ENCODE results near the gene RHBDF2. TPM values are rescaled to one million over a fixed set of nuclear protein-coding genes. Genes with fewer than 3 reads are reported as not detected.

RHBDF2 gene
- total RNA-seq, 1 donor from 2014 or later: 12.3 TPM

DNA sequence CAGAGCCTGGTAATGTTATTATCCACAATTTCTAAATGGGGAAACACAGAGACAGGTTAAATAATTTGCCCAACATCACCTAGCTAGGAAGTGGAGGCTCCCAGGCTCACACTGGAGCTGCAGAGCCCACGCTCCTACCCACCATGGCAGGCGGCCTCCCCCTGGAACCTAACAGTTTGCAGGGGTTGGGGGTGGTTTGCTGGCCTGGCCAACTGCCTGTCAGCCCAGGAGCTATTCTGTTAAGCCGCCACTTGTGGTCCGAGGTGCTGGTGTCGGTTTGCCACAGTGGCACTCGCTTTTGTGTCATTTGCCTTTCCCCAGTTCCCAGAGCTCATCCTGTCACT is 42.2 kb upstream of the RHBDF2 start:
- Mint-ChIP-seq H3K36me3 (no peaks in the 10 kb centered on the region), H3K4me3 (peak overlapping the region; percentile 73), H3K9me3 (no peaks in the 10 kb centered on the region), H3K27ac (no peak overlapping the region), H3K27me3 (peaks cover 35% of the 10 kb centered on the region), H3K4me1 (ENCODE audit: unreplicated experiment) (peaks cover 64% of the 10 kb centered on the region)
- DNase-seq (ENCODE audit: extremely low spot score, unreplicated experiment): no peak
- no peak for TF ChIP-seq CTCF (conservative IDR thresholded peaks at IDR 0.05)

DNA sequence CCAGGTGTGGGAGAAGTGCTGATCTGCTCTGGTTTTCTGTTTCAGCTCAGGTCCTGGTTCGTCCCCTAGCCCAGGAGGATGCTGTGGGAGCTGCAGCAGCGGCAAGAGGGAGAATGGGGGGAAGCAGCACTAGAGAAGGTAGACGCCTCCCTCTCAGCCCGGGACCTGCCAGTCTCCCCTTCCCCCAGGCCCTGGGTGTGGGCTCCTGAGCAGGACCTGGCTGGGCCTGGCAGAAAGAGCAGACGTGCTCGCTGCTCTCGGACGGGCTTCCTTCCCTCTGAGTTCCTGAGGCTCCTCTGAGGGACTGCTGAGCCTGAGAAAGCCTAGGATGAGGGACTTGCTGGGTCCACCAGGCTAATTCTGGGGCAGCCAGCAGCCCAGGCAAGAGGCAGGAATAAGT is 41.8 kb upstream of the RHBDF2 start:
- no peak for TF ChIP-seq CTCF (conservative IDR thresholded peaks at IDR 0.05)
- no peaks in the 10 kb centered on the region for H3K9me3 Mint-ChIP-seq
- no peak for DNase-seq (ENCODE audit: extremely low spot score, unreplicated experiment)
- H3K36me3 Mint-ChIP-seq: no peaks in the 10 kb centered on the region
- no peak overlapping the region for H3K27ac Mint-ChIP-seq
- H3K4me3 Mint-ChIP-seq: peak overlapping the region; percentile 30
- H3K4me1 Mint-ChIP-seq (ENCODE audit: unreplicated experiment): peaks cover 64% of the 10 kb centered on the region
- peaks cover 38% of the 10 kb centered on the region for H3K27me3 Mint-ChIP-seq

DNA sequence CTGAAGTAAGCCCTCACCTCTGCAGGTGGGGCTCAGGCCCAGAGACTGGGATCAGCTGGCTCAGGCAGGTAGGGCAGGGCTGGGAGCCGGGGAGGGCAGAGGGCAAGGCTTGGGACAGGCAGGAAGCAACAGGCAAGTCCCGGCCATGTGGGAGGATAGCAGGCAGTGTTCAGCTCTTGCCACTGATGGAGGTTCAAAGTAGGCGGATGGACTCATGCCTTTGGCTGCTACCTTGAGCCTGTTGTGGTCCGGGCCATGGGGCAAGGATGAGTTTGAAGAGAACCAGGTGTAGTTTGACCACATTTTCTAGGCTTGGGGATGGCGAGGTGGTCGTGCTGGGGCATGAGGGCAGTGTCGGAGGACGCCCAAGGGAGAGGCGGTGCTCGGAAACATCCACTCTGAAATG is 41.3 kb upstream of the RHBDF2 start:
- H3K27ac Mint-ChIP-seq: no peak overlapping the region
- peak overlapping the region; percentile 16 for H3K4me3 Mint-ChIP-seq
- no peaks in the 10 kb centered on the region for H3K9me3 Mint-ChIP-seq
- peaks cover 64% of the 10 kb centered on the region for H3K4me1 Mint-ChIP-seq (ENCODE audit: unreplicated experiment)
- no peak for TF ChIP-seq CTCF (conservative IDR thresholded peaks at IDR 0.05)
- H3K27me3 Mint-ChIP-seq: peaks cover 38% of the 10 kb centered on the region
- H3K36me3 Mint-ChIP-seq: no peaks in the 10 kb centered on the region
- DNase-seq (ENCODE audit: extremely low spot score, unreplicated experiment): no peak

DNA sequence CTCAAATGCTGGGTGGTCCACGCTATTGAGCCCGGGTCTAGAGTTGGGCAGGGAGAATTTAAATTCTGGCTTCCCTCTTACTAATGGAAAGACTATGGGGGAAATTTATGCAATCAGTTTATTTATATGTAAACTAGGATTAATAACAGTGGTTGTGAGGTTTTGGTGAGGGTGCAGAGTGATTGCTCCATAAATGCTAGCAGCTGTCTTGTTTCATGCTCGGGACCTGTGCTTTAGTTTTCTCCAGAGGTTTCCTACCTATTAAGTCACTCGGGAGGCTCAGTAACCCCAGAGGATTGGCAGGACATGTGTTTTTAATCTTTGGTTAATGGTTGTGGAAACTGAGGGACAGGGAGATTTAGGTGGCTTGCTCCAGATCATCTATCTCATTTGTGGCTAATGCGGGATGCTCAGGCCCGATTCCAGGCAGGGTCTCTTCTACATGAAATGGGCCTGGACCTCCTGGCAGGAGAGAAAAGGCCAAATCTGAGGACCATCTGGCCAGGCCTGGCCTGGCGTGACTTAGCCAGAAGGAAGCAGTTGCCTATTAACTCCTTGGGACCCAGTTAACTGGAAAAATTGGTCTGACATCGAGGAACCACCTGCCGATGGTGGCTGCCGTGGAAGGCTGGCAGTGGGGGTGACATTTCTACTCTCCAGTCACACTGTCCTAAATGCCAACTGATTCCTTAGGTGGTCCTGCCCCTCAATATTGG is 40.7 kb upstream of the RHBDF2 start:
- Mint-ChIP-seq H3K4me1 (ENCODE audit: unreplicated experiment) (peaks cover 64% of the 10 kb centered on the region), H3K36me3 (no peaks in the 10 kb centered on the region), H3K4me3 (no peak overlapping the region), H3K27ac (no peak overlapping the region), H3K9me3 (no peaks in the 10 kb centered on the region), H3K27me3 (peaks cover 42% of the 10 kb centered on the region)
- TF ChIP-seq CTCF (conservative IDR thresholded peaks at IDR 0.05): no peak
- DNase-seq (ENCODE audit: extremely low spot score, unreplicated experiment): no peak

DNA sequence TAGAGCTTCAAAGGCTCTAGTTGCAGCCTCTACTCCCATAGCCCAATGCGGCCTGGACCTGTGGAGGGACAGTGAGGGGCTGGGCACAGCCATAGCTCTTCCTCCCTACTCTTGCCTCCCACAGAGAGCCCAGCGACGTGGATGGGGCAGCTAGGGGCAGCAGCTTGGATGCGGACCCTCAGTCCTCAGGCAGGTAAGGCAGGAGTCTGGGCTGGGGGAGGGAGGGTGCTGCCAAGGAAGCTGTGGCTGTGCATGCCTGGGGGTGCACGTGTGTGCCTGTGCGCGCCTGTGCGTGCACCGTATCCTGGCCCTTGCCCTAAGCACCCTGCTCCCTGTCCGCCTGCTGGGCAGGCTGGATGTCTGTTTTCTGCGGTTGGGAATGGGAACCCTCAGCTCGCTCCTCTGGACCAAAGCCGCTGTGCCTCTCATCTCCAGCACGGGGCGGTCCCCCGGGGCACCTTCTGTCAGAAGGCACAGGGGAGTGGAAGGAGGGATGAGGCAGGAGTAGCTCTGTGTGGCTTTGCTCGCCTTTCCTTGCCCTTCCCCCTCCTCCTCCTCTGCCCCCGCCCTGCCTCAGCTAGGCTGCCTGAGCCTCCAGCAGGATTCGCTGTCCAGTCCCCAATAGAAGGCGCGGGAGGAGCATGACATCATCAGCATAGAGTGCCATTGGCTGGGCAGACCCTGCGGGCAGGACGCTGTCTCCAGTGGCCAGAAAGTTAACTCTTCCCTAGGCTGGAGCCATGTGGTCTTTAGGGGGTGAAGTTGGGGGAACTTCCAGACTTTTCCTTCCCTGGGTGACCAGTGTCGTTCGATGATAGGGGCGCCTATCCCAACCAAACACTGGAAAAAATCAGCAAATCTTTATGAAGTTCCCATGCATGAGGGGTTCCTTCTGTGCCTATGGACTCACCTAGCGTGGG is 39.4 kb upstream of the RHBDF2 start:
- Mint-ChIP-seq H3K4me3 (peak overlapping the region; percentile 80), H3K4me1 (ENCODE audit: unreplicated experiment) (peaks cover 51% of the 10 kb centered on the region), H3K27me3 (peaks cover 52% of the 10 kb centered on the region), H3K9me3 (no peaks in the 10 kb centered on the region), H3K36me3 (no peaks in the 10 kb centered on the region), H3K27ac (peak overlapping the region; percentile 58)
- DNase-seq (ENCODE audit: extremely low spot score, unreplicated experiment): peak; percentile 92
- peak; percentile 44 for TF ChIP-seq CTCF (conservative IDR thresholded peaks at IDR 0.05)

Measured in type B pancreatic cell (in vitro differentiated cells).